Measurements from ENCODE around the gene RGMA.

Gene RGMA

DNA sequence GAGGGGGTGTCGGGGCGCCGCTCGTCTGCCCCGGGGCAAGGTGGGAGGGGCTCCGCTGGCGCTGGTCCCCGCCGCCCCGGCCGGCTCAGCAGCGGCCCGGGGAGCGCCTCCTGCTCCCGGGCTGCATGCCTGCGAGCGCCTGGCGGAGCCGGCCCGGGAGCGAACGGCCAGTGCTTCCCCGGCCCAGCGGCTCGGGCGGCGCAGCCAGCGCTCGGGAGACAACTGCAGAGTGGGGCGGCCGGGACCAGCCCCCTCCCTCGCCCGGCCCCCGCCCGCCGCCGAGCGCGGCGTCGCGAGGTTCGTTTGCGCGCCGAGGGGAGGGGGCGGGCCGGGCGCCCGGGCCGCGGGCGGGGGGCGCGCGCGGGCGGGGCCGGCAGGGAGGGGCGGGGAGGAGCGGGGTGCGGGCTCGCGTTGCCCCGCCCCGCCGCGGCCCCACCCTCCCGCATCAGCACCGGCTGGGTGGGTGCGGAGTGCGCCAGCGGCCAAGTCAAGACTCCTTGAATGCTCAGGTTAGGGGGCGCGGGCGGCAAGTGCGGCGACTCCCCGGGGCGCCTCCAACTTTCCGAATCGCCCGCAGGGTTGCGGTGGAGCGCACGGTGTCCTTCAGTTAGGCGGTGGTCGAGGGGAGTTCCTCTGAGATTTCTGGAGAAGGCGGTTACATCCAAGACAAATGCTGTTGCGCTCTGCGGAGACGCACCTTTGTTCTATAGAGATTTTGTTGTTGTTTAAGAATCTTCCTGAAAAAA lies at the start of gene RGMA:
RGMA (minus strand) TSS at position 231 of the 746 bp plus-strand sequence. CDS start 279 bp downstream, outside the sequence.
- no peak for DNase-seq (ENCODE audit: low spot score)

DNA sequence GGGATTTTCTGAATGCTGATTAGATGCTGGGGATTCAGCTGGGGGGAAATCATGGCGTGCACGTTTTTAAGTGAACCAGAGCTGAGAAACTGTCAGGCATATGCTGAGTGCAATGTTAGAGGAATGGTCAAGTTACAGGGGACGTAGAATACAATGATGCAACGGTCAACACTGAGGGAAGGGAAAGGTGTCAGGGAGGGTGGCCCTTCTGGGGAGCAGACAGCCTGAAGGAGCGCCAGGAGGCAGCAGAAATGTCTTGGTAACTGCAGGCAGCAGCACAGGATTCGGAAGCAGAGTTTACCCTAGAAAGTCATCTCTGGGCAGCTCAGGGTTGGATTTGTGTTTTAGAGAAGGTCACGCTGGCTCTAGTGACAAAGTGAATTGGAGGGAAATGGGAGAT lies 47.6 kb upstream of the RGMA start:
- no peak for DNase-seq (ENCODE audit: low spot score)

- DNase-seq (ENCODE audit: low spot score), result no peak
These were observed 47.0 kb upstream of the RGMA start for GRCh38 chr15:93135997-93136397.

- DNase-seq (ENCODE audit: low spot score), result no peak
These were observed 46.4 kb upstream of the RGMA start for GRCh38 chr15:93135459-93135858.

- no peak for DNase-seq (ENCODE audit: low spot score)
These were observed 42.6 kb upstream of the RGMA start for GRCh38 chr15:93131485-93132095.

- no peak for DNase-seq (ENCODE audit: low spot score)
These were observed 40.9 kb upstream of the RGMA start for GRCh38 chr15:93129702-93130488.

- DNase-seq (ENCODE audit: low spot score), result no peak
These were observed 38.3 kb upstream of the RGMA start for GRCh38 chr15:93127286-93127685.

GRCh38 chr15:93126599-93126998 lies 37.6 kb upstream of the RGMA start:
- DNase-seq (ENCODE audit: low spot score), result no peak

DNA sequence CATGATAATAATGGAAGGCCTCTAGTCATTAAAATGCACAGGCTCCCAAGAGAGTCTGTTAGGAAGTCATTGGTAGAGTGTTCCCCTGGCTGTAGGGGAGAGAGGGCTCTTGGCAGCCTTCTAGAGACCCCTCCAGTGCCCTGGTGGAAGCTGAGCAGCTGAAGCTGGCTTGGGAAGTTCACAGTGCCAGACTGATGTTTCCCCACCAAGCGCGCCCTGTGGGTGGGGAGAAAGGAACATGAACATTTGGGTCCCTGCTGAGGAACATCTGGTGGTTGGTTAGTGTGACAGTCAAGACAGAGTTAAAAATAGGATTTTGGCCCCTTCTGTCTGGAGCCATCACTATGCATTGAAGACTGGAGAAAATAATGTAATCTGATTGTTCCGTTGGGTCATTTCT lies 37.1 kb upstream of the RGMA start:
- no peak for DNase-seq (ENCODE audit: low spot score)

- no peak for DNase-seq (ENCODE audit: low spot score)
These were observed 35.1 kb upstream of the RGMA start for GRCh38 chr15:93124126-93124525.

- no peak for DNase-seq (ENCODE audit: low spot score)
These were observed 33.2 kb upstream of the RGMA start for GRCh38 chr15:93121973-93122910.

GRCh38 chr15:93121107-93121506 lies 32.1 kb upstream of the RGMA start:
- DNase-seq (ENCODE audit: low spot score), result no peak

GRCh38 chr15:93118904-93119303 lies 29.9 kb upstream of the RGMA start:
- no peak for DNase-seq (ENCODE audit: low spot score)

GRCh38 chr15:93111451-93111850 lies 22.4 kb upstream of the RGMA start:
- no peak for DNase-seq (ENCODE audit: low spot score)

DNA sequence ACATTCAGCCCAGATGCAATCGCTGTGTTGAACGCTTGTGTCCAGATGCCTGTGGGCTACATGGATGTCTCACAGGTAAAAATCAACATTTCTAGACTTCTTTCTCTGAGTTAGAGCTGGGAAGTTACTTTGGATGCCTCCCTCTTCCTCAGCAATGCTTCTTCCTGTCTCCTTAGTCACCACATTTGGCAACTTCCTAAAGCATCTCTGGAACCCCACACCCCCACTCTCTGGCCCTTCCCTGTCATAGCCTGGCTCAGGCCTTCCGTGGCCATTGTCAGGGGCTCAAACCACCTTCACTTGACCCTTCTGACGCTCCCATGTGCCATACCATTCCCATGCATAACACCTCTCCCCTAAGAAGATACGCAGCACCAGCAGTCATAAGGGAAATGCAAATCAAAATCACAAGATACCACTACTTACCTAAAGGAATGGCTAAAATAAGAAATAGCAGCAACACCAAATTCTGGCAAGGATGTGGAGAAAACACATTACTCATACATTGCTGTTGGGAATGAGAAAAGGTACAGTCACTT lies 21.6 kb upstream of the RGMA start:
- no peak for DNase-seq (ENCODE audit: low spot score)

- DNase-seq (ENCODE audit: low spot score), result no peak
These were observed 20.5 kb upstream of the RGMA start for GRCh38 chr15:93109336-93110102.

GRCh38 chr15:93107646-93108045 lies 18.6 kb upstream of the RGMA start:
- DNase-seq (ENCODE audit: low spot score), result no peak

- no peak for DNase-seq (ENCODE audit: low spot score)
These were observed 16.5 kb upstream of the RGMA start for GRCh38 chr15:93105485-93105884.

DNA sequence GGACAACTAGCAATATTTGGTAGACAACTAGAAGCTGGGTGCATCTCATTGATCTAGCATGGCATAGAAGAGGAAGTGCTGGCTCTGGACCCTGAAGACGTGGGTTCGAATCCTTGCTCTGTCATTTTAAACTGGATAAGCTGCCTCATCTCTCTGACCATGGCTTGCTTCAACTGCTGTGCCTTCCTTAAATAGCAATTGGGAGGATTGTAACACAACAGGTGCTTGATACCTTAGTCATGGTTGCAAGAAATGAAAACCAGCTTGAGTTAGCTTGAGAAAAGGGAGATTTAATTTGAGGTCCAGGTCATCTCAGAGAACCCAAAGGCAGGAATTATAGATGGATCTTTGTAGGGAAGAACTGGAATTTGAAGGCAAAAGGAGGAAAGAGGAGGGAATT lies 14.8 kb upstream of the RGMA start:
- no peak for DNase-seq (ENCODE audit: low spot score)

GRCh38 chr15:93102211-93102610 lies 13.2 kb upstream of the RGMA start:
- no peak for DNase-seq (ENCODE audit: low spot score)

- no peak for DNase-seq (ENCODE audit: low spot score)
These were observed 4.8 kb upstream of the RGMA start for GRCh38 chr15:93093765-93094164.
